Measurements from ENCODE around the gene RPLP1.
A peak's percentile ranks its signal among the peaks of the same experiment; 100 is the strongest.

The RPLP1 gene

GRCh38 chr15:69459066-69459465, 6.4 kb downstream of the RPLP1 start:
- Histone ChIP-seq H3K79me2 (ENCODE audit: control insufficient read depth, low read length) (peaks cover 18% of the 10 kb centered on the region), H3K4me2 (ENCODE audit: low read length) (no peak overlapping the region), H4K20me1 (ENCODE audit: control insufficient read depth, insufficient read depth, low read depth, low read length) (peaks cover 26% of the 10 kb centered on the region), H3K27ac (ENCODE audit: low read depth, low read length) (no peak overlapping the region), H3K27me3 (ENCODE audit: control insufficient read depth, low read length) (no peaks in the 10 kb centered on the region), H3K9me2 (replicated peaks; ENCODE audit: control insufficient read depth, low read length) (no peaks in the 10 kb centered on the region), H3K4me3 (ENCODE audit: low read length) (no peak overlapping the region), H3K9me3 (ENCODE audit: control insufficient read depth, insufficient read depth, low read length) (no peaks in the 10 kb centered on the region), H3F3A (ENCODE audit: control insufficient read depth, insufficient read depth) (peaks cover 61% of the 10 kb centered on the region), H3K4me1 (ENCODE audit: control insufficient read depth, low read length) (peaks cover 31% of the 10 kb centered on the region), H3K36me3 (ENCODE audit: control insufficient read depth, low read length) (peaks cover 32% of the 10 kb centered on the region)
- TF ChIP-seq, protein P1, sequence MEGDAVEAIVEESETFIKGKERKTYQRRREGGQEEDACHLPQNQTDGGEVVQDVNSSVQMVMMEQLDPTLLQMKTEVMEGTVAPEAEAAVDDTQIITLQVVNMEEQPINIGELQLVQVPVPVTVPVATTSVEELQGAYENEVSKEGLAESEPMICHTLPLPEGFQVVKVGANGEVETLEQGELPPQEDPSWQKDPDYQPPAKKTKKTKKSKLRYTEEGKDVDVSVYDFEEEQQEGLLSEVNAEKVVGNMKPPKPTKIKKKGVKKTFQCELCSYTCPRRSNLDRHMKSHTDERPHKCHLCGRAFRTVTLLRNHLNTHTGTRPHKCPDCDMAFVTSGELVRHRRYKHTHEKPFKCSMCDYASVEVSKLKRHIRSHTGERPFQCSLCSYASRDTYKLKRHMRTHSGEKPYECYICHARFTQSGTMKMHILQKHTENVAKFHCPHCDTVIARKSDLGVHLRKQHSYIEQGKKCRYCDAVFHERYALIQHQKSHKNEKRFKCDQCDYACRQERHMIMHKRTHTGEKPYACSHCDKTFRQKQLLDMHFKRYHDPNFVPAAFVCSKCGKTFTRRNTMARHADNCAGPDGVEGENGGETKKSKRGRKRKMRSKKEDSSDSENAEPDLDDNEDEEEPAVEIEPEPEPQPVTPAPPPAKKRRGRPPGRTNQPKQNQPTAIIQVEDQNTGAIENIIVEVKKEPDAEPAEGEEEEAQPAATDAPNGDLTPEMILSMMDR (IDR thresholded peaks at IDR 0.05; ENCODE audit: low read depth, low read length, poor library complexity, severe bottlenecking) = no peak
- no peak for TF ChIP-seq EZH2phosphoT487 (IDR thresholded peaks at IDR 0.05; ENCODE audit: borderline replicate concordance, low read length)

DNA sequence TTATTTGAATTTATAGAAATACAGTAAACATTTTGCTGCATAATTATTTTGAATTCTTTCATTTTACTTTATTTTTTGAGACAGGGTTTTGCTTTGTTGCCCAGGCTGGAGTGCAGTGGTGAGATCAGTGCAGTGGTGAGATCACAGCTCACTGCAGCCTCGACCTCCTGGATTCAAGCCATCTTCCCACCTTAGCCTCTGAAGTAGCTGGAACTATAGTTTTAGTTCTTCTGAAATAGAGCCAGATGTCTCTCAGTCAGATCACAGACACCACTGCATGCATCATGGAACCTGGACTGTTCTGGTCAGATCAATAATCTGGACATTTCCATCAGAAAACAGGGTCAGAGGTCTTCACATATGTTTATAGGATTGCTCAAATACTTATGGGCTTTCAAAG, 7.9 kb downstream of the RPLP1 start:
- TF ChIP-seq, protein P1 (IDR thresholded peaks at IDR 0.05; ENCODE audit: low read depth, low read length, poor library complexity, severe bottlenecking) = no peak
- TF ChIP-seq EZH2phosphoT487 (IDR thresholded peaks at IDR 0.05; ENCODE audit: borderline replicate concordance, low read length) = no peak
- no peaks in the 10 kb centered on the region for H3K9me2 ChIP-seq (replicated peaks; ENCODE audit: control insufficient read depth, low read length)
- no peak overlapping the region for H3K27ac ChIP-seq (ENCODE audit: low read depth, low read length)
- H3K4me2 ChIP-seq (ENCODE audit: low read length) = no peak overlapping the region
- H3F3A ChIP-seq (ENCODE audit: control insufficient read depth, insufficient read depth) = peaks cover 47% of the 10 kb centered on the region
- H3K9me3 ChIP-seq (ENCODE audit: control insufficient read depth, insufficient read depth, low read length) = no peaks in the 10 kb centered on the region
- peaks cover 12% of the 10 kb centered on the region; the same call in 1 of the 2 replicates for H4K20me1 ChIP-seq (ENCODE audit: control insufficient read depth, insufficient read depth, low read depth, low read length)
- H3K4me3 ChIP-seq (ENCODE audit: low read length) = no peak overlapping the region
- H3K27me3 ChIP-seq (ENCODE audit: control insufficient read depth, low read length) = no peaks in the 10 kb centered on the region; the same call in 1 of the 2 replicates
- peaks cover 4% of the 10 kb centered on the region for H3K79me2 ChIP-seq (ENCODE audit: control insufficient read depth, low read length)
- peaks cover 18% of the 10 kb centered on the region for H3K36me3 ChIP-seq (ENCODE audit: control insufficient read depth, low read length)
- H3K4me1 ChIP-seq (ENCODE audit: control insufficient read depth, low read length) = peaks cover 17% of the 10 kb centered on the region

GRCh38 chr15:69462030-69462492, 9.4 kb downstream of the RPLP1 start:
- Histone ChIP-seq H3F3A (ENCODE audit: control insufficient read depth, insufficient read depth) (peaks cover 31% of the 10 kb centered on the region), H3K4me2 (ENCODE audit: low read length) (peak overlapping the region; percentile 89), H3K27me3 (ENCODE audit: control insufficient read depth, low read length) (no peaks in the 10 kb centered on the region; the same call in 1 of the 2 replicates), H3K9me3 (ENCODE audit: control insufficient read depth, insufficient read depth, low read length) (no peaks in the 10 kb centered on the region), H3K27ac (ENCODE audit: low read depth, low read length) (no peak overlapping the region), H3K79me2 (ENCODE audit: control insufficient read depth, low read length) (no peaks in the 10 kb centered on the region), H3K36me3 (ENCODE audit: control insufficient read depth, low read length) (peaks cover 2% of the 10 kb centered on the region), H3K4me3 (ENCODE audit: low read length) (peak overlapping the region; percentile 80), H3K9me2 (replicated peaks; ENCODE audit: control insufficient read depth, low read length) (no peaks in the 10 kb centered on the region), H3K4me1 (ENCODE audit: control insufficient read depth, low read length) (peaks cover 14% of the 10 kb centered on the region), H4K20me1 (ENCODE audit: control insufficient read depth, insufficient read depth, low read depth, low read length) (no peaks in the 10 kb centered on the region)
- TF ChIP-seq, protein P1 (IDR thresholded peaks at IDR 0.05; ENCODE audit: low read depth, low read length, poor library complexity, severe bottlenecking) = no peak
- no peak for TF ChIP-seq EZH2phosphoT487 (IDR thresholded peaks at IDR 0.05; ENCODE audit: borderline replicate concordance, low read length)

Measured in DOHH2 (cell line).